Measurements from ENCODE around the gene DLG3. TPM values are rescaled to one million over a fixed set of nuclear protein-coding genes. Genes with fewer than 3 reads are reported as not detected.

The DLG3 gene
- polyA plus RNA-seq, 2 of the 4 experiments (the other 2 are of a cell fraction), result 3.2 to 12.8 TPM

DNA sequence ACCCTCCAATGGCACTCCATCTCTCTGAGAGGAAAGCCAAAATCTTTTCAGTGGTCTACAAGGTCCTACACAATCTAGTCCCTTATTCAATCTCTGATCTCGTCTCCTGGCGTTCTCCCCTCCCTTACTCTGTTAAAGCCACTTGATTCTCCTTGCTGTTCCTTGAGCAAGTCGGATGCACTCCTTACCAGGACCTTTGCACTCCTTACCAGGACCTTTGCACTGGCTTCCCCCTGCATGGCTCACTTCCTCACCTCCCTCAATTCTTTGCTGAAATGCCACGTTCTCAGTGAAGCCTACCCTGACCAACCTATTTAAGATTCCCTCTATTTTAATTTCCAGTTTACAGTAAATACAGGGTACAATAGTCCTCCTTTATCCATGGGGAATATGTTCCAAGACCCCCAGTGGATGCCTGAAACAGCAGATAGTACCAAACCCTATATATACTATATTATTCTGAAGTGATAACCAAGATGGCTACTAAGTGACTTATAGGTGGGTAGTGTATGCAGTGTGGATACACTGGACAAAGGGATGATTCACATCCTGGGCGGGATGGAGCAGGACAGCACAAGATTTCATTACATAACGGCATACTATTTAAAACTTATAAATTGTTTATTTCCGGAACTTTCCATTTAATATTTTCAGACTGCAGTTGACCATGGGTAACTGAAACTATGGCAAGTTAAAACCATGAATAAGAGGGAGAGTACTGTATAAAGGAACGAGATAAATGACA lies 6.5 kb upstream of the DLG3 start:
- H3K4me2 ChIP-seq, result no peak overlapping the region
- FAIRE-seq, result no peak
- no peak for TF ChIP-seq RNF2 (IDR thresholded peaks at IDR 0.05; ENCODE audit: borderline replicate concordance, low read depth)
- no peak for TF ChIP-seq BHLHE40 (IDR thresholded peaks at IDR 0.05; ENCODE audit: low read depth, low read length)
- TF ChIP-seq EHF (CRISPR knock-in tag; IDR thresholded peaks at IDR 0.05), result no peak
- TF ChIP-seq HDAC2 (IDR thresholded peaks at IDR 0.05), result no peak
- no peak for TF ChIP-seq HES2 (IDR thresholded peaks at IDR 0.05)
- no peak for TF ChIP-seq CHD2 (IDR thresholded peaks at IDR 0.05; ENCODE audit: low read length, partially characterized antibody)
- no peak for TF ChIP-seq E2F6 (IDR thresholded peaks at IDR 0.05; ENCODE audit: borderline replicate concordance, low read depth)
- TF ChIP-seq CTCF (IDR thresholded peaks at IDR 0.05), result no peak
- no peak for TF ChIP-seq RARB (CRISPR knock-in tag; IDR thresholded peaks at IDR 0.05)
- no peak for TF ChIP-seq ZC3H11A (IDR thresholded peaks at IDR 0.05)
- TF ChIP-seq, protein P1, sequence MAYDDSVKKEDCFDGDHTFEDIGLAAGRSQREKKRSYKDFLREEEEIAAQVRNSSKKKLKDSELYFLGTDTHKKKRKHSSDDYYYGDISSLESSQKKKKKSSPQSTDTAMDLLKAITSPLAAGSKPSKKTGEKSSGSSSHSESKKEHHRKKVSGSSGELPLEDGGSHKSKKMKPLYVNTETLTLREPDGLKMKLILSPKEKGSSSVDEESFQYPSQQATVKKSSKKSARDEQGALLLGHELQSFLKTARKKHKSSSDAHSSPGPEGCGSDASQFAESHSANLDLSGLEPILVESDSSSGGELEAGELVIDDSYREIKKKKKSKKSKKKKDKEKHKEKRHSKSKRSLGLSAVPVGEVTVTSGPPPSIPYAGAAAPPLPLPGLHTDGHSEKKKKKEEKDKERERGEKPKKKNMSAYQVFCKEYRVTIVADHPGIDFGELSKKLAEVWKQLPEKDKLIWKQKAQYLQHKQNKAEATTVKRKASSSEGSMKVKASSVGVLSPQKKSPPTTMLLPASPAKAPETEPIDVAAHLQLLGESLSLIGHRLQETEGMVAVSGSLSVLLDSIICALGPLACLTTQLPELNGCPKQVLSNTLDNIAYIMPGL (CRISPR knock-in tag; IDR thresholded peaks at IDR 0.05; ENCODE audit: borderline replicate concordance), result no peak
- TF ChIP-seq HOXA7 (CRISPR knock-in tag; IDR thresholded peaks at IDR 0.05), result no peak
- no peak for TF ChIP-seq TP53 (CRISPR knock-in tag; IDR thresholded peaks at IDR 0.05)
- no peak for TF ChIP-seq CEBPB (IDR thresholded peaks at IDR 0.05)
- TF ChIP-seq FOXS1 (CRISPR knock-in tag; IDR thresholded peaks at IDR 0.05), result no peak
- TF ChIP-seq NR3C1 (IDR thresholded peaks at IDR 0.05), result no peak
- no peak for TF ChIP-seq JUN (IDR thresholded peaks at IDR 0.05)
- TF ChIP-seq MAX (IDR thresholded peaks at IDR 0.05), result no peak
- no peak for TF ChIP-seq CBX2 (IDR thresholded peaks at IDR 0.05; ENCODE audit: borderline replicate concordance, low read depth)
- no peak for TF ChIP-seq TFCP2L1 (CRISPR knock-in tag; IDR thresholded peaks at IDR 0.05)
- H3K27ac ChIP-seq, result no peak overlapping the region
- POLR2A ChIA-PET, result no interaction called here
- no peak overlapping the region for H3K4me3 ChIP-seq
- H3K4me1 ChIP-seq, result peaks cover 9% of the 10 kb centered on the region; the same call in 1 of the 3 replicates
- no peak for ATAC-seq
- H3K9me3 ChIP-seq, result no peaks in the 10 kb centered on the region
- DNase-seq (ENCODE audit: low read depth in 1 of 2, low spot score in 1 of 2), result no peak
- WGBS (ENCODE audit: missing lambda C conversion rate), result 72% methylated on average over 8 of the region's 8 CpGs
- CTCF ChIA-PET, result no interaction called here

- no peak overlapping the region for H3K4me3 ChIP-seq
- ATAC-seq (no peak), FAIRE-seq (no peak), DNase-seq (ENCODE audit: low read depth in 1 of 2, low spot score in 1 of 2) (no peak)
- 25% methylated on average over 1 of the region's 1 CpG for WGBS (ENCODE audit: missing lambda C conversion rate)
- H3K9me3 ChIP-seq, result no peaks in the 10 kb centered on the region
- H3K4me1 ChIP-seq, result peaks cover 6% of the 10 kb centered on the region; the same call in 1 of the 3 replicates
- CTCF ChIA-PET, result no interaction called here
- H3K27ac ChIP-seq, result no peak overlapping the region
- POLR2A ChIA-PET, result no interaction called here
- no peak overlapping the region for H3K4me2 ChIP-seq
- TF ChIP-seq RARB (CRISPR knock-in tag; IDR thresholded peaks at IDR 0.05) (no peak), NR3C1 (IDR thresholded peaks at IDR 0.05) (no peak), CTCF (IDR thresholded peaks at IDR 0.05) (no peak), RCOR1 (IDR thresholded peaks at IDR 0.05; ENCODE audit: low read depth, low read length) (no peak), TFCP2L1 (CRISPR knock-in tag; IDR thresholded peaks at IDR 0.05) (no peak), HOXB13 (CRISPR knock-in tag; IDR thresholded peaks at IDR 0.05; ENCODE audit: low read depth) (no peak), TP53 (CRISPR knock-in tag; IDR thresholded peaks at IDR 0.05) (no peak), ZC3H11A (IDR thresholded peaks at IDR 0.05) (no peak), REST (IDR thresholded peaks at IDR 0.05) (no peak), MAX (IDR thresholded peaks at IDR 0.05) (no peak)
- TF ChIP-seq, protein P2, sequence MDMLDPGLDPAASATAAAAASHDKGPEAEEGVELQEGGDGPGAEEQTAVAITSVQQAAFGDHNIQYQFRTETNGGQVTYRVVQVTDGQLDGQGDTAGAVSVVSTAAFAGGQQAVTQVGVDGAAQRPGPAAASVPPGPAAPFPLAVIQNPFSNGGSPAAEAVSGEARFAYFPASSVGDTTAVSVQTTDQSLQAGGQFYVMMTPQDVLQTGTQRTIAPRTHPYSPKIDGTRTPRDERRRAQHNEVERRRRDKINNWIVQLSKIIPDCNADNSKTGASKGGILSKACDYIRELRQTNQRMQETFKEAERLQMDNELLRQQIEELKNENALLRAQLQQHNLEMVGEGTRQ (IDR thresholded peaks at IDR 0.05), result no peak
These were observed 5.6 kb upstream of the DLG3 start for GRCh38 chrX:70439016-70439415.
